GM12801 (cell line): ENCODE measurements around the gene ZGLP1.

Experiments
- TF ChIP-seq, protein P1 (sequence below): IDR thresholded peaks from one replicate; pipeline ENCODE4 v1.5.1; 2011; ENCODE audit warnings: control low read depth; ENCODE audit not compliant: insufficient read length; ENCODE audit errors: extremely low read depth

Gene ZGLP1

DNA sequence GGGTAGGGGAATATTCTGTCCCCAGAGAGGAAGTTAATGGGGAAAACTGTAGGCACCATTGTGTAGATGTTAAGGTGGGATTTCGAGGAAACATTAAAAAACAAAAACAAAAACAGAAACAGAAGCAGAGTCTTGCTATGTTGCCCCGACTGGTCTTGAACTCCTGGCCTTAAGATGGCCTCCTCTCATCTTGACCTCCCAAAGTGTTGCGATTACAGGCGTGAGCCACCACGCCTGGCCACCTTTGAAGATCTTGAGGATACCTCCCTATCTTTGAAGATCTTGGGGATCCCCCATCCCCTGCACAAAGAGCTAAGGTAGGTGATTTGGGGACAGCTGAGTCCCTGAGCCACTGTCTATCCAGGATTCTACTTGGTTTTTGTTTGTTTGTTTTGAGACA, 30.4 kb upstream of the ZGLP1 start:
- TF ChIP-seq, protein P1, sequence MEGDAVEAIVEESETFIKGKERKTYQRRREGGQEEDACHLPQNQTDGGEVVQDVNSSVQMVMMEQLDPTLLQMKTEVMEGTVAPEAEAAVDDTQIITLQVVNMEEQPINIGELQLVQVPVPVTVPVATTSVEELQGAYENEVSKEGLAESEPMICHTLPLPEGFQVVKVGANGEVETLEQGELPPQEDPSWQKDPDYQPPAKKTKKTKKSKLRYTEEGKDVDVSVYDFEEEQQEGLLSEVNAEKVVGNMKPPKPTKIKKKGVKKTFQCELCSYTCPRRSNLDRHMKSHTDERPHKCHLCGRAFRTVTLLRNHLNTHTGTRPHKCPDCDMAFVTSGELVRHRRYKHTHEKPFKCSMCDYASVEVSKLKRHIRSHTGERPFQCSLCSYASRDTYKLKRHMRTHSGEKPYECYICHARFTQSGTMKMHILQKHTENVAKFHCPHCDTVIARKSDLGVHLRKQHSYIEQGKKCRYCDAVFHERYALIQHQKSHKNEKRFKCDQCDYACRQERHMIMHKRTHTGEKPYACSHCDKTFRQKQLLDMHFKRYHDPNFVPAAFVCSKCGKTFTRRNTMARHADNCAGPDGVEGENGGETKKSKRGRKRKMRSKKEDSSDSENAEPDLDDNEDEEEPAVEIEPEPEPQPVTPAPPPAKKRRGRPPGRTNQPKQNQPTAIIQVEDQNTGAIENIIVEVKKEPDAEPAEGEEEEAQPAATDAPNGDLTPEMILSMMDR: no peak

DNA sequence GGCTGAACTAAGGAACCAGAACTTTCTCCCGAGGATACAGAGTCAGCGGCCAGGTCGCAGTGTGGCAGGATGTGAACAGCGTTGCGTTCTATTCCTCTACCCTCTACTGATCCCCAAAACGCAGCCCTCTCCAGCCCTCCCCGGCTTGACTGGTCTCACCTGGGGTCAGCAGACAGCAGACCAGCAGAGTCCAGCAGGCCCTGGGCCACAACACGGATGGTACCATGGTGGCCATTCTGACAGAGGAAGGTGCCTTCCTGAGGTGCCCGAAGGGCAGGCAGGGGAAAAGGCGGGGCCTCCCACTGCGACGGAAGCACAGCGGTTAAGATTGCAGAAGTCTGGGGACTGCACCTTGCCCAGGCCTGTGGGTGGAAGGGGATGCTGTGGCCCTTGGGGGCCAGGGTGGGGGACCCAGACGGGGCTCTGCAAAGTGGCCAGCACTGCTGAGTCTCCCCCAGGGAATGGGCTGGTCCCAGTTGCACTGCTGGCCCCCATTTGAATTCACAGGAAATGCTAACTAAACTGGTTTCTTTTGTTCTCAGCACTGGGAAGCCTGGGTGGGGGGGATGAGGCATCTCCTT, 29.9 kb upstream of the ZGLP1 start, which contains the start of gene ICAM3:
ICAM3 (minus strand) TSS at position 245 of the 581 bp plus-strand sequence; CDS start at position 235, 10 bp downstream.
- TF ChIP-seq, protein P1: no peak

DNA sequence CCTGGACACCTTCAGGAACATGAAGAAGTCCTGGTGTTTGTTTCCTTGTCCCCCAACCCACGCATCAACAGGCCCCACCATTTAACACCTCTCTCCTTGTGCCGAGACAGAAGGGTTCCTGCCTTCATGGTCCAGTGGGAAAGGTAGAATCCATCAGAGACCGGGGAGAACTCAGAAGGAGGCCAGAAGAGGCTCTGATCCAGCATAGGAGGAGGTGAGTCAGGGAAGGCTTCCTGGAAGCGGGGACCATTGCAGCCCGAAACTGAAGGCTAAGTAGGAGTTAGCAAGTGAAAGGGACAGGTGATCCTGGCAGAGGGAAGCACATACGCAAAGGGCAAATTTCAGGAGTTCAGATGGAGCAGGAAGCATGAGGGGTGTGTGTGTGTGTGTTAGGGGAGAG, 29.3 kb upstream of the ZGLP1 start:
- TF ChIP-seq, protein P1: no peak

DNA sequence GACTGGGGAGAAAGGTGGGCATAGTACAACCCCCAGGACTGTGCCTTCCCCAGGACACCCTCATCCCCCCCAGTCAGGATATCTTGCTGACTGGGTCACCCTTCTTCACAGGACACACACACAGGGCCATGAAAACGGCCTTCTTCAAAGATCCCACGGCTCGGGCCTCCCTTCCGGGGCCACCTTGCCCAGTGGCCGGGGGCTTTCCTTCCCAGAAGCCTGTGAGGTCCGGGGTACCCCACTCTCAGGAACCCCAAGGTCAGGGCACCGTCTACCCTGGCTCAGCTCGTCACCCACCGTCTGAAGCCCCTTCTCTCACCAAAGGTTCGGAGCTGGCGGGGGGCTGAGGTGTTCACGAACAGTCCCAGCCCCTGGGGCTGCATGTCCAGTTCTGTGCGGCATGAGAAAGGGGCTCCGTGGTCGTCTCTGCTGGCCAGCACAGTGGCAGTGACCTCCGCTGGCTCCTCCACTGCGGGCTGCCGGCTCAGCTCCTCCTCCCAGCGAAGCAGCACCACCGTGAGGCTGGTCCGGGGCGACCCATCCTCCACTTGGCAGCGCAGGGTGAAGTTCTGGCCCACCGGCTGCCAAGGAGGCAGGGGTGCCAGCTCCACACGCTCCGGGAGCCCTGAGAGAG, 25.9 kb upstream of the ZGLP1 start:
- TF ChIP-seq, protein P1: no peak

DNA sequence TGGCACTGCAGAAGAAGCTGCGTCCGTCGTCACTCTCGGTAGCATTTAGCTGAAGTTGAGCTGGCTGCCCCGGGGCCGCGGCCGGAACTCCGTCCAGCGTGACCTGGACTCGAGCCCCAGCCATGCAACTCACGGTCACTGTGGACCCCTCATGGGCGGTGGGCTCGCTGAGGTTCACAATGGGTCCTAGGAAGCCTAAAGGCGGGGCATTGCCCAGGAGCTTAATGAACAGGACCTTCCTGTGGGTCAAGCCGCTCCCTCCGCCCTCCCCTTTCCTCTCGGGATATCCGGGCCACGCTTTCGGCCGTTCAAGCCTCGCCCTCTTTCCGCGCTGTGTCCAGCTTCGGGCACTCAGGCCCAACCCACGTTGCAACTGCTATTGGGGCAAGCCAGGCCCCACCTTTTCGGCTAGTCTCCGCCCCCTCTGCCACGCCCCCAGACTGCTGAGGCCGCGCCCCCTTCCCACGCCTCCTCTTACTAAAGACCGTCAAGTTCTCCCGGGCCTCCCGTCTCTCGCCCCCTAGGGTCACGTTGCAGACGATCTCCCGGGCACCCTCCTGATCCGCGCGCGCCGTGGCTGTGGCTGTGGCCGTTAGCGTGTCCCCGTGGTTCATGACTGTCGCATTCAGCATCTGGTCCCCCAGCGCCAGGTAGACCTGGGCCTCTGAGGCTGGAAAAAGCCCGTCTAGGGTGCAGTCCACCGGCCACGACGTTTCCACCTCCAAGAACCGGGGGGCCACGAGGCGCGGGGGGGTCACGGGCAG, 25.2 kb upstream of the ZGLP1 start:
- TF ChIP-seq, protein P1: no peak

DNA sequence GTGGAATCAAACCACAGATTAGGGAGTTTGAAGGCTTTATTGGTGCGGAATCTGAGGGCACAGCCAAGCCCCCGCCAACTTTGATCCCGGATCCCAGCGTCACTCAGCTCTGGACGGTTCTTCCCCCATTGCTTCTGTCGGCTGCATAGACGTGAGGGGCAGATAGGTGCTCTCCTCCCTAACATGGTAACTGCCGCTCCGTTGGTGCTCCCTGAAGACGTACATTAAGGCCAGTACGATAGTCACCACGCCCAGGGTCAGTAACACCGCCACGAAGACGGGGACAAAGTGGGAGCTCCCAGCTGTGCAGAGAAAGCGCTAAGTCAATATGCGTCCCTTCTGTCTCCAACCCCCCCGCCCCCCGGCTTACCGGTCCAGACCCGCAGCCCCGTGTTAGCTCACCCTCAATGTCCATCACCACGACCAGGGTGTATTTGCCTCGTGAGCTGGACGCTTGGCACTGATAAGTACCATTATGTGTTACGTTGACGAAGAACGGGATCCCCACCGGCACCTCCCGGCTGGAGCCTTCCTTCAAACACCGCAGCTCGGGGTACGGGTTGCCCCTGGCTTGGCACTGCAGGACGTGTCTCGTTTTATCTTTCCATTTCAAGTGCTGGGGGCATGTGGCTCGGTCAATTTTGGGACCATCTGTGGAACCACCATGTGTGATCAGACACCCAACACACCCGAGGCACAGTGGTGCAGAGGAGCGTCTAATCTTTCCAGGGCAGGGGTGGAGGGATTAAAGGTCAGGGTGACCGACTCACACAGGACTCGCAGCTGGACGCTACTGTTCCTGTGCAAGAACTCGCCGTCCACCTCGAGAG, 24.4 kb upstream of the ZGLP1 start:
- TF ChIP-seq, protein P1: no peak
